ENCODE data around the gene SLC2A4. TPM values are rescaled to one million over a fixed set of nuclear protein-coding genes. Genes with fewer than 3 reads are reported as not detected.
A peak's percentile ranks its signal among the peaks of the same experiment; 100 is the strongest.

SLC2A4 gene
- total RNA-seq, 1 donor from 2014 or later: 0.42 TPM

GRCh38 chr17:7314719-7315569 lies 33.4 kb downstream of the SLC2A4 start, which contains the start of gene GPS2:
TSS of gene GPS2 (minus strand) at chr17:7315360. CDS start at chr17:7315052, 308 bp downstream.
- Mint-ChIP-seq H3K4me3 (ENCODE audit: unreplicated experiment) (peak within 1 kb of the TSS; percentile 89), H3K36me3 (ENCODE audit: unreplicated experiment) (peaks cover 10% of the 10 kb centered on the region), H3K27ac (ENCODE audit: unreplicated experiment) (peak within 1 kb of the TSS; percentile 72), H3K4me1 (ENCODE audit: low read depth, unreplicated experiment) (peaks cover 16% of the 10 kb centered on the region), H3K9me3 (ENCODE audit: unreplicated experiment) (peaks cover 16% of the 10 kb centered on the region), H3K27me3 (ENCODE audit: unreplicated experiment) (peaks cover 9% of the 10 kb centered on the region)
- no peak for TF ChIP-seq CTCF (IDR thresholded peaks at IDR 0.05; ENCODE audit: partially characterized antibody, unreplicated experiment)
- DNase-seq: peak; percentile 94

DNA sequence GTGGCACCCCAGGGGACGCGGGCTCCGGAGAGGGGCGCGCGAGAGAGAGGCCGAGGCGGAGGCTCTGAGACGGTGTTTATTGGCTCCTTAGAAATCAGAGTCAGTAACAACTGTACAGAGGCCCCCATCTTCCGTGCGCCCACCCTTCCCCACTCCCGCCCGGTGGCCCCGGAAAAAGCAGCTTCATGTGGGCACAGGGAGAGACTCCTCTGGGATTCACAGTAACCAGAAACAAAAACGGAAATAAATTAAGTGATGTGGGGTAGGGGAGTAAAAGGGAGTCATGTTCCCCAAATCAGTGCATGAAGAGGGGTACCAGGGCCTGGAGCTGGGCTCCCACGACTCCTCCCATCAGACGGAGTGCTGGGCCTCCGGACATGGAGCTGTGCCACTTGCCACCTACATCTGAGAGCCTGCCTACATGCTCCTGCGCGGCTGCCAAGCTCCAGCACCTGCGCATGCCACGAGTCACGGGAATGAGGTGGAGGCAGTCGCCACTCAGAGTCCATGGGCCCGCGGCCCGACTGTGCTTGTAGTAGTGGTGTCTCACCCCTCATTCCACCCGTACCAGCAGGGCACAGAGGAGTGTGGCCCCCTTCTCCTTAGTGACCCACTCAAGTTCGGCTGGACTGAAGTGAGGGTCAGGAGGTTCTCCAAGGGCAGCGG lies 34.2 kb downstream of the SLC2A4 start:
- Mint-ChIP-seq H3K36me3 (ENCODE audit: unreplicated experiment) (peaks cover 3% of the 10 kb centered on the region), H3K4me1 (ENCODE audit: low read depth, unreplicated experiment) (peaks cover 9% of the 10 kb centered on the region), H3K27ac (ENCODE audit: unreplicated experiment) (peak overlapping the region; percentile 52), H3K4me3 (ENCODE audit: unreplicated experiment) (peak overlapping the region; percentile 81), H3K27me3 (ENCODE audit: unreplicated experiment) (peaks cover 6% of the 10 kb centered on the region), H3K9me3 (ENCODE audit: unreplicated experiment) (peaks cover 10% of the 10 kb centered on the region)
- TF ChIP-seq CTCF (IDR thresholded peaks at IDR 0.05; ENCODE audit: partially characterized antibody, unreplicated experiment): no peak
- DNase-seq: no peak

DNA sequence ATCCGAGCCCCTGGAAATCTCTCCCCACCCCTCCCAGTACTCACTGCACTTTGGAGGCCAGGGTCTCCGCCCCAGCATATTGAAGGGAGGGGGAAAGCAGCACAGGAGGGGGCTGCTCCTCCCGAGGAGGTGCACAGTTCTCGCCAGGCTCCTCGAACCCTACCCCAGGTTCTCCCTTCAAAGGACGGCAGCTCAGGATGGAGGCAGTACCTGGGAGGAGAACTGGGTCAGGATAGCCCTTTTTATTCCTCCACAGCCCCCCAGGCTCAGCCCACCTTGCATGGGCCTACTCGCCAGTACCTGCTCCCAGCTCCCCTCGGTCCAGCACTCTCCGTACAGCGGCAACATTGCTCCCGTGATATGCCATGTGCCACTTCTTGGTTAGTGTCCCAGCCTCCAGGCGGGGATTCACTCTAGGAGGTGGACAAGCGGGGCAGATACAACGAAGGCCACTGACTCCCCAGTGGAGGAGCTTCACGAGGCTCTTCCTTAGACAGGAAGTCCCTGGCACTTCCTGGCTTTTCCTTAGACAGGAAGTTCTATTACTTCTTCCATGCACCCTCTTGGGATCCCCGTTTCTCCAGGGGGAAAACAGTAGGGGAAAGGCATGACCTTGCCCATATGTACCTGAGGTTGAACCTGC lies 35.8 kb downstream of the SLC2A4 start:
- Mint-ChIP-seq H3K27ac (ENCODE audit: unreplicated experiment) (no peak overlapping the region), H3K4me3 (ENCODE audit: unreplicated experiment) (no peak overlapping the region)

GRCh38 chr17:7318121-7318860 lies 36.8 kb downstream of the SLC2A4 start:
- Mint-ChIP-seq H3K4me3 (ENCODE audit: unreplicated experiment) (no peak overlapping the region), H3K4me1 (ENCODE audit: low read depth, unreplicated experiment) (peaks cover 9% of the 10 kb centered on the region), H3K9me3 (ENCODE audit: unreplicated experiment) (peaks cover 10% of the 10 kb centered on the region), H3K27ac (ENCODE audit: unreplicated experiment) (no peak overlapping the region), H3K27me3 (ENCODE audit: unreplicated experiment) (peaks cover 8% of the 10 kb centered on the region), H3K36me3 (ENCODE audit: unreplicated experiment) (no peaks in the 10 kb centered on the region)
- no peak for TF ChIP-seq CTCF (IDR thresholded peaks at IDR 0.05; ENCODE audit: partially characterized antibody, unreplicated experiment)
- DNase-seq: no peak

More for the DNA sequence above, 35.8 kb downstream of the SLC2A4 start:
- Mint-ChIP-seq H3K27me3 (ENCODE audit: unreplicated experiment) (peaks cover 8% of the 10 kb centered on the region), H3K4me1 (ENCODE audit: low read depth, unreplicated experiment) (peaks cover 9% of the 10 kb centered on the region), H3K36me3 (ENCODE audit: unreplicated experiment) (no peaks in the 10 kb centered on the region), H3K9me3 (ENCODE audit: unreplicated experiment) (peaks cover 10% of the 10 kb centered on the region)
- no peak for DNase-seq
- no peak for TF ChIP-seq CTCF (IDR thresholded peaks at IDR 0.05; ENCODE audit: partially characterized antibody, unreplicated experiment)

Measured in glutamatergic neuron (in vitro differentiated cells).